Nephron progenitor cell (in vitro differentiated cells): Measurements from ENCODE around the gene PAFAH1B2.

Source experiments
- DNase-seq: peaks from one replicate; pipeline ENCODE4 v3.0.0; 2021
- H3K27ac Mint-ChIP-seq: 2 replicates; pipeline ENCODE4 v1.8.0; 2021; ENCODE audit warnings: mild to moderate bottlenecking, moderate library complexity, mixed read lengths
- H3K27me3 Mint-ChIP-seq: 2 replicates; pipeline ENCODE4 v1.8.0; 2021; ENCODE audit warnings: mild to moderate bottlenecking, low read depth, mixed read lengths; ENCODE audit not compliant: poor library complexity
- H3K36me3 Mint-ChIP-seq: 2 replicates; pipeline ENCODE4 v1.8.0; 2021; ENCODE audit warnings: low read depth, mixed read lengths
- H3K4me1 Mint-ChIP-seq: 2 replicates; pipeline ENCODE4 v1.8.0; 2021; ENCODE audit warnings: mixed read lengths
- H3K4me3 Mint-ChIP-seq: 2 replicates; pipeline ENCODE4 v1.8.0; 2021; ENCODE audit warnings: mild to moderate bottlenecking, moderate library complexity, mixed read lengths
- H3K9me3 Mint-ChIP-seq: 2 replicates; pipeline ENCODE4 v1.8.0; 2021; ENCODE audit warnings: mild to moderate bottlenecking, moderate library complexity, mixed read lengths
- TF ChIP-seq, protein P1 (sequence below): fragments of 200-600 bp; sonication (generic); IDR thresholded peaks from 2 replicates; pipeline ENCODE4 v1.5.0; 2021; ENCODE audit warnings: antibody characterized with exemption

PAFAH1B2 gene

DNA sequence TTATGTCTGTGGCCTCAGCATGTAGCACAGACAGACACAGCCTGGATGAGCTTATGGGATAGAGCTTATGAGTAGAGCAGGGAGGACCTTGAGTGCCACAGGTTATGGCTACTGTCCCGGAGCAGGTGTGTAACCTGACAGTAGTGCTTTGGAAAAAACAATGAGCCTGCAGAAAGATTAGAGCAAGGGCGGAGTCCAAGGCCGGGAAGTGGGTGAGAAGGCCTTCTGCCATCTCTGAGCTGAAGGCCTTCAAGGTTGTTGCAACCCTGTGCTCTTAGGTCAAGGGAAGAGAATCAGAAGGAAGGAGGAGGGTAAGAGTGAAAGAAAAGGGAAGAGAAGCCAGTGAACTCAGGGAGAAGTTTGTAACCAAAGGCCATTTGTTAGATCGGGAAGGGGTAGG, 51.2 kb downstream of the PAFAH1B2 start:
- peaks cover 29% of the 10 kb centered on the region for H3K4me1 Mint-ChIP-seq
- no peak overlapping the region for H3K27ac Mint-ChIP-seq
- TF ChIP-seq, protein P1, sequence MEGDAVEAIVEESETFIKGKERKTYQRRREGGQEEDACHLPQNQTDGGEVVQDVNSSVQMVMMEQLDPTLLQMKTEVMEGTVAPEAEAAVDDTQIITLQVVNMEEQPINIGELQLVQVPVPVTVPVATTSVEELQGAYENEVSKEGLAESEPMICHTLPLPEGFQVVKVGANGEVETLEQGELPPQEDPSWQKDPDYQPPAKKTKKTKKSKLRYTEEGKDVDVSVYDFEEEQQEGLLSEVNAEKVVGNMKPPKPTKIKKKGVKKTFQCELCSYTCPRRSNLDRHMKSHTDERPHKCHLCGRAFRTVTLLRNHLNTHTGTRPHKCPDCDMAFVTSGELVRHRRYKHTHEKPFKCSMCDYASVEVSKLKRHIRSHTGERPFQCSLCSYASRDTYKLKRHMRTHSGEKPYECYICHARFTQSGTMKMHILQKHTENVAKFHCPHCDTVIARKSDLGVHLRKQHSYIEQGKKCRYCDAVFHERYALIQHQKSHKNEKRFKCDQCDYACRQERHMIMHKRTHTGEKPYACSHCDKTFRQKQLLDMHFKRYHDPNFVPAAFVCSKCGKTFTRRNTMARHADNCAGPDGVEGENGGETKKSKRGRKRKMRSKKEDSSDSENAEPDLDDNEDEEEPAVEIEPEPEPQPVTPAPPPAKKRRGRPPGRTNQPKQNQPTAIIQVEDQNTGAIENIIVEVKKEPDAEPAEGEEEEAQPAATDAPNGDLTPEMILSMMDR = no peak
- H3K9me3 Mint-ChIP-seq = no peaks in the 10 kb centered on the region
- H3K4me3 Mint-ChIP-seq = no peak overlapping the region
- peaks cover 6% of the 10 kb centered on the region for H3K27me3 Mint-ChIP-seq
- no peaks in the 10 kb centered on the region for H3K36me3 Mint-ChIP-seq
- no peak for DNase-seq

DNA sequence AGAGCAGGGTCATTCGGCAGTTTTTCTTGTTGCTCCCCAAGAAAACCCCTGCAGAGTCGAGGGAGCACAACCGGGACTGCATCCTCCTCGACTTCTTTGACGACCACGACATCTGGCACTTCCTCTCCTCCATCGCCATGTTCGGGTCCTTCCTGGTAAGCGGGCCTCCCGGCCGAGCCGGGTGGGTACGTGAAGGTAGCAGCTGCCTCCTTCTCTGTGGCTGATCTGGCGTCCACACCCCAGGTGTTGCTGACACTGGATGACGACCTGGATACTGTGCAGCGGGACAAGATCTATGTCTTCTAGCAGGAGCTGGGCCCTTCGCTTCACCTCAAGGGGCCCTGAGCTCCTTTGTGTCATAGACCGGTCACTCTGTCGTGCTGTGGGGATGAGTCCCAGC, 51.7 kb downstream of the PAFAH1B2 start:
- no peaks in the 10 kb centered on the region for H3K36me3 Mint-ChIP-seq
- TF ChIP-seq, protein P1 = no peak
- H3K9me3 Mint-ChIP-seq = no peaks in the 10 kb centered on the region
- H3K4me1 Mint-ChIP-seq = peaks cover 34% of the 10 kb centered on the region
- no peak overlapping the region for H3K4me3 Mint-ChIP-seq
- no peak overlapping the region for H3K27ac Mint-ChIP-seq
- H3K27me3 Mint-ChIP-seq = peaks cover 10% of the 10 kb centered on the region
- DNase-seq = no peak

DNA sequence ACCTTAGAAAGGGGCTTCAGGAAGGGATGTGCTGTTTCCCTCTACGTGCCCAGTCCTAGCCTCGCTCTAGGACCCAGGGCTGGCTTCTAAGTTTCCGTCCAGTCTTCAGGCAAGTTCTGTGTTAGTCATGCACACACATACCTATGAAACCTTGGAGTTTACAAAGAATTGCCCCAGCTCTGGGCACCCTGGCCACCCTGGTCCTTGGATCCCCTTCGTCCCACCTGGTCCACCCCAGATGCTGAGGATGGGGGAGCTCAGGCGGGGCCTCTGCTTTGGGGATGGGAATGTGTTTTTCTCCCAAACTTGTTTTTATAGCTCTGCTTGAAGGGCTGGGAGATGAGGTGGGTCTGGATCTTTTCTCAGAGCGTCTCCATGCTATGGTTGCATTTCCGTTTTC, 52.9 kb downstream of the PAFAH1B2 start:
- Mint-ChIP-seq H3K4me3 (no peak overlapping the region), H3K9me3 (no peaks in the 10 kb centered on the region), H3K27ac (no peak overlapping the region), H3K4me1 (peaks cover 46% of the 10 kb centered on the region), H3K36me3 (no peaks in the 10 kb centered on the region), H3K27me3 (peaks cover 10% of the 10 kb centered on the region)
- no peak for DNase-seq
- TF ChIP-seq, protein P1 = no peak

DNA sequence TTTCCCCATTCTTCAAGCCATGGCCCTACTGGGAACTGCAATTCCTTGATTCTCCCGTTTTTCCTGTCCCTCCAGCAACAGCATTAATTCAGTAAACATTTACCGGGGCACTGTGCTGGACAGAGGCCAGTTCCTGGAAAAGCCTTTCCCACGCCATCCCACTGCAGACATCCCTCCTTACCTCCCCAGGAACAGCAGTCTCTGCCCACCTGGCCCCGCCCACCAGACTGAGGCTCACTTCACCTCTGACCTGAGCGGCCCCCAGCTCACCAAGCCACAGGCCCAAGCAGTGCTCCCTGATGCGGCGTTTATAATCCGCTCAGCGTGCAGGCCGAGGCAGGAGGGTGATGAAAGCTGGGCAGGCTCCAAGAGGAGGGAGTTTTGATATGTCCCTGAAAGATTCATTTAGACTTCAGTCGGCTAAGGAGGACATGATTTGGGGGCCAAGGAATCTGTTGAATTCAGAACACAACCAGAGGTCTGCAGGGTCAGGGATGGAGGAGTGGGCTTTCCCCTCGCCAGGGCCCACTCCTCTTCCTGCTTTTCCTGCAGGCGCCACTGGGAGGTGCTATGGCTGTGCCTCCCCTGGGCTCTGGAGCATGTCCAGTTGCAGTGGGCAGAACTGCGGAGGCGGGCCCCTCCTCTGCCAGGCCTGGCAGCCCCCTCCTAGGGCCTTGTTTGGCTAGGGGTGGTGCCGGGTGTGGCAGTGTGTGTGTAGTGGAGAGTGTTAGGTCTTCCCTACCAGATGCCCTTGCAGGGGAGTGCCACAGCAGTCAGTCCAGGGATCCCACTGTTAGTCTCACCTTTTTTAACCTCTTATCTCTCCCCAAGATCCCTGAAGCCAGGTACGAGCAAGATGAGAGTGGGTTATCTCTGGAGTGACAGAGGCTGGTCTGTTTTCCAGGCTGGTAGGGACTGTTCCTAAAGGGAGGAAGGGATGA, 53.7 kb downstream of the PAFAH1B2 start:
- H3K9me3 Mint-ChIP-seq = no peaks in the 10 kb centered on the region

DNA sequence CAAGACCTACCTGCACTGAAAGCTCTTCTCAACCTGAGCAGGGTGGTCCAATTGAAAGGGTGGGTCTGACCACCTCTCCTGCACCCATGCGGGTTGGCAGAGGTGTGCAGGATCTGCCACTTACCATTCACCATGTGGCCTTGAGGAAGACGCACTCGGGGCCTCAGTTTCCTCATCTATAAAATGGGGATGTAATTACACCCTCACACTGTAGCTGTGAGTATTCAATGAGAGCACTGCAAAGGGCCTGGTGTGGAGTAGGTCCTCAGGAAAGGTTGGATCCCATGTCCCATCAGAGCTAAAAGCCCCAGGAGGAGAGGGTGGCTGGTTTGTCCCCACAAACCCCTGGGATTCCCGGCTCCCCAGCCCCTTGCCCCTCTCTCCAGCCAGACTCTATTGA, 54.5 kb downstream of the PAFAH1B2 start:
- no peak for DNase-seq
- peaks cover 6% of the 10 kb centered on the region for H3K36me3 Mint-ChIP-seq
- no peaks in the 10 kb centered on the region for H3K9me3 Mint-ChIP-seq
- TF ChIP-seq, protein P1 = no peak
- H3K4me1 Mint-ChIP-seq = peaks cover 59% of the 10 kb centered on the region
- no peak overlapping the region for H3K27ac Mint-ChIP-seq
- H3K4me3 Mint-ChIP-seq = peak overlapping the region; percentile 71
- H3K27me3 Mint-ChIP-seq = peaks cover 7% of the 10 kb centered on the region

More for the DNA sequence above, 53.7 kb downstream of the PAFAH1B2 start:
- H3K4me1 Mint-ChIP-seq = peaks cover 51% of the 10 kb centered on the region
- peak overlapping the region; percentile 59 for H3K27ac Mint-ChIP-seq
- peak; percentile 65 for DNase-seq
- no peaks in the 10 kb centered on the region for H3K36me3 Mint-ChIP-seq
- H3K27me3 Mint-ChIP-seq = peaks cover 10% of the 10 kb centered on the region
- peak overlapping the region; percentile 64 for H3K4me3 Mint-ChIP-seq
- TF ChIP-seq, protein P1 = peak; percentile 59
